ENCODE data around the gene ZNF350. TPM values are rescaled to one million over a fixed set of nuclear protein-coding genes. Genes with fewer than 3 reads are reported as not detected.

ZNF350 gene
- total and polyA plus RNA-seq, 2 of the 13 experiments (the other 11 are each of a cell fraction or from before 2014, with no cell fraction given), result 3.7 to 6.9 TPM

DNA sequence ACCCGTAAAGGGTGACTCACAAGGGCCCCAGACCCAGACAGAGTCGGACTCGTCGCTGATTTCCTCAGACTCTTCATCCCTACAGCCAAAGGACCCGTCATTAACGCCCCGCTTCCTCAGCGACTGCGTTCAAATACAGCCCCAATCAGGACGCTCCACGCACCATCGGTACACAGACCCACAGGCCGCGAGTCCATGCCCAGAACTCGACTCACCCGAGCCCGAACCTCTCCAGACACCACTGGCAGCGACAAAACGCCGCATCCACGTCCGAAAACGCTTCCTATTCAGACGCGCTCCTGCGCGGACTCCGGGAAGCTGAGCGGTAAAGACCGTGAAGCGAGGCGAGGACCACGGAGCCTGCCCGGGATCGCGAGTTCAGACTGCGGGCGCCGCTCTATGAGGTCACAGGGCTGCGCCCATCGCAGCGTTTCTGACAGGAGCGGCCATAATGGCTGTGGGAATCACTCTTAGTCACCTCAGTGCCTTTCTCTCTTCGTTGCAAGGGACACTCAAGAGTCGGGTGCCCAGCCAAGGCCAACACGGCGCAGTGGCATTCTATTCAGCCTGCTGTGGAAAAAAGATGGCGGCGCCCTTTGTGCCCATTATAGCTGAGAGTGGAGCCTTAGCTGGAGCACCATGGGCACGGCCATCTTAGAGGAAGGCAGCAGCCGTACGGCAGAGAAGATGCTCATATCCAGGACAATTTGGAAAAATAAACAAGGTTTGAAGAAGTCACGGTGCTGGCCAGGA lies 41.6 kb upstream of the ZNF350 start, which contains the start of gene ZNF614 (continued):
- TF ChIP-seq SP2 (CRISPR knock-in tag; IDR thresholded peaks at IDR 0.05), result no peak
- no peak for TF ChIP-seq AGO1 (IDR thresholded peaks at IDR 0.05; ENCODE audit: low read depth, low read length, poor library complexity, severe bottlenecking)
- peak; percentile 65; the same call in 1 of the 2 replicates for TF ChIP-seq MIXL1 (CRISPR knock-in tag; IDR thresholded peaks at IDR 0.05)
- no peak for TF ChIP-seq CBX1 (IDR thresholded peaks at IDR 0.05; ENCODE audit: low read depth)
- TF ChIP-seq MYNN (CRISPR knock-in tag; IDR thresholded peaks at IDR 0.05; ENCODE audit: low read depth), result no peak; the same call in 1 of the 2 replicates
- TF ChIP-seq ZNF878 (CRISPR knock-in tag; IDR thresholded peaks at IDR 0.05), result 0 out of 2 replicates have a peak, but pooled peaks have one; percentile 30
- peak; percentile 81; the same call in 1 of the 2 replicates for TF ChIP-seq ZNF20 (CRISPR knock-in tag; IDR thresholded peaks at IDR 0.05)
- TF ChIP-seq MXI1 (IDR thresholded peaks at IDR 0.05; ENCODE audit: borderline replicate concordance, low read depth, low read length), result peak; percentile 87; the same call in 2 of the 3 replicates
- TF ChIP-seq KLF13 (CRISPR knock-in tag; IDR thresholded peaks at IDR 0.05), result no peak
- TF ChIP-seq, protein P1, sequence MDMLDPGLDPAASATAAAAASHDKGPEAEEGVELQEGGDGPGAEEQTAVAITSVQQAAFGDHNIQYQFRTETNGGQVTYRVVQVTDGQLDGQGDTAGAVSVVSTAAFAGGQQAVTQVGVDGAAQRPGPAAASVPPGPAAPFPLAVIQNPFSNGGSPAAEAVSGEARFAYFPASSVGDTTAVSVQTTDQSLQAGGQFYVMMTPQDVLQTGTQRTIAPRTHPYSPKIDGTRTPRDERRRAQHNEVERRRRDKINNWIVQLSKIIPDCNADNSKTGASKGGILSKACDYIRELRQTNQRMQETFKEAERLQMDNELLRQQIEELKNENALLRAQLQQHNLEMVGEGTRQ (IDR thresholded peaks at IDR 0.05; ENCODE audit: low read depth, low read length), result no peak
- TF ChIP-seq, protein P1 (CRISPR knock-in tag; IDR thresholded peaks at IDR 0.05; ENCODE audit: borderline replicate concordance), result no peak
- TF ChIP-seq ARNT (IDR thresholded peaks at IDR 0.05), result no peak
- peak; percentile 94 for TF ChIP-seq CHD2 (IDR thresholded peaks at IDR 0.05; ENCODE audit: low read depth, low read length)
- peak; percentile 58 for TF ChIP-seq ZNF331 (CRISPR knock-in tag; IDR thresholded peaks at IDR 0.05)
- no peak for TF ChIP-seq ZNF577 (CRISPR knock-in tag; IDR thresholded peaks at IDR 0.05; ENCODE audit: borderline replicate concordance, low read depth)
- TF ChIP-seq GTF2F1 (IDR thresholded peaks at IDR 0.05; ENCODE audit: low read length), result no peak
- TF ChIP-seq NPAS2 (CRISPR knock-in tag; IDR thresholded peaks at IDR 0.05; ENCODE audit: borderline replicate concordance), result no peak
- TF ChIP-seq SP140L (CRISPR knock-in tag; IDR thresholded peaks at IDR 0.05; ENCODE audit: borderline replicate concordance), result no peak
- TF ChIP-seq SIX1 (CRISPR knock-in tag; IDR thresholded peaks at IDR 0.05; ENCODE audit: borderline replicate concordance), result no peak
- TF ChIP-seq ZNF644 (CRISPR knock-in tag; IDR thresholded peaks at IDR 0.05; ENCODE audit: low read depth), result peak; percentile 49; the same call in 1 of the 2 replicates
- TF ChIP-seq ZNF598 (CRISPR knock-in tag; IDR thresholded peaks at IDR 0.05; ENCODE audit: borderline replicate concordance), result peak; percentile 78; the same call in 1 of the 2 replicates
- peak; percentile 88 for TF ChIP-seq ZNF605 (CRISPR knock-in tag; IDR thresholded peaks at IDR 0.05)
- TF ChIP-seq HNRNPUL1 (IDR thresholded peaks at IDR 0.05; ENCODE audit: low read depth, low read length), result no peak
- TF ChIP-seq GTF3A (CRISPR knock-in tag; conservative IDR thresholded peaks at IDR 0.05), result no peak
- TF ChIP-seq HOXA7 (CRISPR knock-in tag; IDR thresholded peaks at IDR 0.05), result no peak
- 0 out of 2 replicates have a peak, but pooled peaks have one; percentile 37 for TF ChIP-seq NFYB (CRISPR knock-in tag; IDR thresholded peaks at IDR 0.05)
- no peak for TF ChIP-seq ISL2 (CRISPR knock-in tag; IDR thresholded peaks at IDR 0.05)
- TF ChIP-seq, protein P2, sequence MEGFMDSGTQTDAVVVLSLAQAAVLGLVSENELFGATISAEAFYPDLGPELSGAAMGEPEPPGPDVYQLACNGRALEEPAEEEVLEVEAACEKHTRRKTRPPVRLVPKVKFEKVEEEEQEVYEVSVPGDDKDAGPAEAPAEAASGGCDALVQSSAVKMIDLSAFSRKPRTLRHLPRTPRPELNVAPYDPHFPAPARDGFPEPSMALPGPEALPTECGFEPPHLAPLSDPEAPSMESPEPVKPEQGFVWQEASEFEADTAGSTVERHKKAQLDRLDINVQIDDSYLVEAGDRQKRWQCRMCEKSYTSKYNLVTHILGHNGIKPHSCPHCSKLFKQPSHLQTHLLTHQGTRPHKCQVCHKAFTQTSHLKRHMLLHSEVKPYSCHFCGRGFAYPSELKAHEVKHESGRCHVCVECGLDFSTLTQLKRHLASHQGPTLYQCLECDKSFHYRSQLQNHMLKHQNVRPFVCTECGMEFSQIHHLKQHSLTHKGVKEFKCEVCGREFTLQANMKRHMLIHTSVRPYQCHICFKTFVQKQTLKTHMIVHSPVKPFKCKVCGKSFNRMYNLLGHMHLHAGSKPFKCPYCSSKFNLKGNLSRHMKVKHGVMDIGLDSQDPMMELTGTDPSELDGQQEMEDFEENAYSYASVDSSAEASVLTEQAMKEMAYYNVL (CRISPR knock-in tag; IDR thresholded peaks at IDR 0.05; ENCODE audit: borderline replicate concordance), result peak; percentile 83
- TF ChIP-seq ZC3H4 (CRISPR knock-in tag; IDR thresholded peaks at IDR 0.05; ENCODE audit: borderline replicate concordance), result 0 out of 2 replicates have a peak, but pooled peaks have one; percentile 16
- TF ChIP-seq MED13 (CRISPR knock-in tag; IDR thresholded peaks at IDR 0.05), result no peak

All from HepG2 (cell line).